AG09319 (cell line): ENCODE data around the gene PAOX.

Experiments used
- DNase-seq: peaks from one replicate; pipeline ENCODE4 v3.0.0-alpha.2; 2010; ENCODE audit warnings: low read depth; ENCODE audit errors: extremely low read depth
- CTCF ChIP-seq: IDR thresholded peaks from 2 replicates; pipeline ENCODE4 v1.5.1; 2011; ENCODE audit warnings: low read depth, mild to moderate bottlenecking, inconsistent platforms, low read length, moderate library complexity

The PAOX gene

DNA sequence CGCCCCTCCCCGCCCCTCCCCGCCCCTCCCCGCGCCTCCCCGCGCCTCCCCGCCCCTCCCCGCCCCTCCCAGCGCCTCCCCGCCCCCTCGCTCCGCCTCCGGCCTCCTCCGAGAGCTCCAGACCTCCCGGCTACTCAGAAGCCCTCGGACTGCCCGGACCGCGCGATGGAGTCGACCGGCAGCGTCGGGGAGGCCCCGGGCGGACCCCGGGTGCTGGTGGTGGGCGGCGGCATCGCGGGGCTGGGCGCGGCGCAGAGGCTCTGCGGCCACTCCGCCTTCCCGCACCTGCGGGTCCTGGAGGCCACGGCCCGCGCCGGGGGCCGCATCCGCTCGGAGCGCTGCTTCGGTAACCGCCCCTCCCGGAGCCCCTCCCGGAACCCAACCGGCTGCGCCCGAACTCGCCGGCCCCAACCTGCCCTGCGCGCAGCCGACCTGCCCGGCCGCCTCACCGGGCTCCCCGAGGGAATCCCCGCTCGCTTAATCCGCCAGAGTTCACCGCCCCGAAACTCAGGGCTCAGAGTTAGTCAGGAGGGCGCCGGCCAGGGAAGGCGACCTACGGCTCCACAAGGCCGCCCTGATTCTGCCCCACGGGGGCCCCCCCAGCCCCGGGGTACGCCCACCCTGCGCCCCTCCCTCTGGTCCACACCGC, at the start of gene PAOX:
Gene PAOX, plus strand, starts transcription at position 111 of the 649 bp plus-strand sequence. Its CDS starts 55 bp downstream, at position 166.
- no peak for TF ChIP-seq CTCF

DNA sequence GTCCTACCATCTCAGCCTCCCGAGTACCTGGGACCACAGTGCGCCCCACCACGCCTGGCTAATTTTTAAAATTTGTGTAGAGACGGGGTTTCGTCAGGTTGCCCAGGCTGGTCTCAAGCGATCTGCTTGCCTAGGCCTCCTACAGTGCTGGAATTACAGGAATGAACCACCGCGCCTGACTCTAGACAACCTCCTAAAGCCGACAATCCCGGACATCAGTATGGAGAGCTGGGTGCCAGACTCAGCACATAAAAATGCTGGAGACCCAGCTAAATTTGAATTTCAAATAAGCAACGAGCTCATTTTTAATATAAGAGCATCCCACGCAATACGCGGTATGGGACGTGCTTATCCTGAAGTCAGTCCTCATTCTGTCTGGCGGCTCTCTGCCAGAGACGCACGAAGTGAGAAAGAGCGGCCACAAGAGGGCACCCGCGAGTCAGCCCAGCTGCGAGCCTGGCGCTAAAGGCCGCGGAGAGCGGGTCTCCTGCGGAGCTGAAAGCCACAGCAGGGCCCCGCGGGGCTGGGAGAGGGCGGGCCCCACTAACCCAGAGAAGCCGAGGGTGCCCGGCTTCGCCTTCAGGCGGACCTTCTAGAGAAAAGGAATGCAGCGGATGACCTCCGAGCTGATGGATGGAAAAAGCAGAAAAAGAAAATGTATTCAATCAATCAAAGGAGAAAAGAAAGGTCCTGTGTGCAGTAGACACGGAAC, 49.4 kb upstream of the PAOX start:
- peak; percentile 44 for DNase-seq
- TF ChIP-seq CTCF: peak; percentile 91

More for the DNA sequence above, at the start of gene PAOX:
- DNase-seq: no peak

DNA sequence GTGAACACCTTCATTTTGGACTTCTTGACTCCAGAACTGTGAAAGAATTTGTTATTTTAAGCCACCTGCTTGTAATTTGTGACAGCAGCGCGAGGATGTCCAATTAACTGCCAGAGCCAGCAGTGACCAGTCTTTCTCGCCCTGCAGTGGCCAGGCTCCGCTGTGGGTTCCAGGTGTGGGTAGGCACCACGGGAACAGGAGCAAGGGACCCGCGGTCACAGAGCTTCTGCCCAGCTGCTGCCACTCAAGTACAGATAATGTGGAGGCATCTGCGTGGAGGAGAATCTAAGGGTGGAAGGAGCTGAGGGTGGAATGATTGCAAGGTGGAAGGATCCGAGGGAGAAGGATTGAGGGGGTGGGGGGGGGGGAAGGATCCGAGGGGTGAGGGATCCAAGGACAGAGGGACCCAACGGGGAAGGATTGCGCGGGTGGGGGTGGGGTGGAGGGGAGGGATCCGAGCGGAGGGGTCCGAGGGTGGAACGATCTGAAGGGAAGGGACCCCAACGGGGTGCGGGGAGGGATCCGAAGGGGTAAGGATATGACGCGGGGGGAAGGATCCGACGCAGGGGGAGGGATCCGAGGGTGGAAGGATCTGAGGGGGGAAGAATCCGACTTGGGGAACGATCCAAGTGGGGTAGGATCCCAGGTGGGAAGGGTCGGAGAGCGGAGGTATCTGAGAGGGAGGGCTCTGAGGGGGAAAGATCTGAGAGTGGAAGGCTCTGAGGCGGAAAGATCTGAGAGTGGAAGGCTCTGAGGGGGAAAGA, 45.9 kb upstream of the PAOX start:
- no peak for TF ChIP-seq CTCF
- DNase-seq: no peak

DNA sequence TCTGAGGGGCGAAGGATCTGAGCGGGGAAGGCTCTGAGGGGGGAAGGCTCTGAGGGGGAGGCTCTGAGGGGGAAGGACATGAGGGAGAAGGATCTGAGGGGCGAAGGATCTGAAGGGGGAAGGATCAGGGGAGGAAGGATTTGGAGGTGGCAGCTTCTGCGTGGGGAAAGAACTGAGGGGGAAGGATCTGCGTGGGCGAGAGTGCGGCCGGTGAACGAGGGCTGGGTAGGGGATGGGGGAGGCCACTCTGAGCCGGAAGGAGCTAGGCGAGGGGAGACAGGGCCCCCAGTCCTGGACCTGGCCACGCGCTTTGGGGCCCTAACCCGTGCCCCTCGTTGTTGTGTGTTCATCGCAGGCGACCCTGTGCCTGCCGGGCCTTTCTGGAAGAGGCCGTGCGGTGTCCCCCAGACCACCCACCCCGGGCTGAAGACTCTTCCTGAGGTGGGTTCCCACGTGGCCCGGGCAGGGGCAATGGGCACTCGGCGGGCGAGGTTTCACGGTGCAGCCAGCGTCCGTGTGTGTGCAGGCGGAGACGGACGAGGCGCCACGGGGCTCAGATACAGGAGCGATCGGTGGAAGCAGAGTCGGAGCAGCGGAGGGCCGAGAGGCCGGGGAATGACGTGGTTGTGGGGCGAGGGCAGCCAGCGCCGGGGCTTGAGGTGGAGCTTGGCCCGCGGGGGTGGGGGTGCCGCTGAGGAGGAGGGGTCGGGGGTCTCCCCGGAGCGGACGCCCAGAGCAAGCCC, 44.4 kb upstream of the PAOX start:
- TF ChIP-seq CTCF: no peak
- DNase-seq: no peak

- DNase-seq: no peak
These were observed 43.6 kb upstream of the PAOX start for GRCh38 chr10:133335246-133336117.

More at GRCh38 chr10:133335246-133336117, 43.6 kb upstream of the PAOX start:
- no peak for TF ChIP-seq CTCF
